Neural cell (in vitro differentiated cells): Measurements from ENCODE around the gene ZFPM1. TPM values are rescaled to one million over a fixed set of nuclear protein-coding genes. Genes with fewer than 3 reads are reported as not detected.

ENCODE experiments used
- H2AFZ ChIP-seq: fragments of 200-600, 300-800 bp; sonication (generic), shearing (Covaris generic); 2 replicates; pipeline ENCODE4 v1.6.0; 2014; ENCODE audit warnings: low read depth, mild to moderate bottlenecking, antibody characterized with exemption, low read length, moderate library complexity
- H3F3A ChIP-seq: fragments of 200-600 bp; shearing (Covaris generic); 2 replicates; pipeline ENCODE4 v1.6.1; 2016; ENCODE audit warnings: mild to moderate bottlenecking, moderate library complexity, mixed read lengths, antibody characterized with exemption, low read length; ENCODE audit not compliant: insufficient read depth, poor library complexity, severe bottlenecking
- H3K27ac ChIP-seq: fragments of 200-600, 300-800 bp; sonication (generic), shearing (Covaris generic); 2 replicates; pipeline ENCODE4 v1.5.1; 2014; ENCODE audit warnings: mild to moderate bottlenecking, low read length, moderate library complexity
- H3K27me3 ChIP-seq: fragments of 300-800, 200-600 bp; sonication (generic), shearing (Covaris generic); 2 replicates; pipeline ENCODE4 v1.6.0; 2014; ENCODE audit warnings: mild to moderate bottlenecking, low read depth, low read length, moderate library complexity; ENCODE audit not compliant: insufficient read depth
- H3K36me3 ChIP-seq: fragments of 300-800, 200-600 bp; sonication (generic), shearing (Covaris generic); 2 replicates; pipeline ENCODE4 v1.5.1; 2014; ENCODE audit warnings: mild to moderate bottlenecking, antibody characterized with exemption, low read length, moderate library complexity; ENCODE audit not compliant: insufficient read depth
- H3K4me2 ChIP-seq: fragments of 300-800, 200-600 bp; sonication (generic), shearing (Covaris generic); 2 replicates; pipeline ENCODE4 v1.6.0; 2014; ENCODE audit warnings: mild to moderate bottlenecking, low read length
- H3K4me3 ChIP-seq: fragments of 300-800, 200-600 bp; sonication (generic), shearing (Covaris generic); 2 replicates; pipeline ENCODE4 v1.5.1; 2014; ENCODE audit warnings: mild to moderate bottlenecking, low read length, moderate library complexity
- H3K79me2 ChIP-seq: fragments of 200-600 bp; shearing (Covaris generic); replicated peaks from 2 replicates; pipeline ENCODE4 v1.6.0; 2014; ENCODE audit warnings: mild to moderate bottlenecking, low read length, moderate library complexity; ENCODE audit not compliant: insufficient read depth
- H3K9ac ChIP-seq: fragments of 300-800, 200-600 bp; sonication (generic), shearing (Covaris generic); 2 replicates; pipeline ENCODE4 v1.6.1; 2016; ENCODE audit warnings: mild to moderate bottlenecking, low read length, mixed read lengths
- H3K9me2 ChIP-seq: fragments of 200-600 bp; shearing (Covaris generic); 2 replicates; pipeline ENCODE4 v1.6.1; 2016; ENCODE audit warnings: mild to moderate bottlenecking, low read length, mixed read lengths; ENCODE audit not compliant: insufficient read depth
- H3K9me3 ChIP-seq: fragments of 200-600, 300-800 bp; sonication (generic), shearing (Covaris generic); 2 replicates; pipeline ENCODE4 v1.6.1; 2016; ENCODE audit warnings: mild to moderate bottlenecking, mixed run types, low read length, moderate library complexity, mixed read lengths
- H4K20me1 ChIP-seq: fragments of 200-600 bp; shearing (Covaris generic); 2 replicates; pipeline ENCODE4 v1.6.1; 2016; ENCODE audit warnings: mild to moderate bottlenecking, mixed run types; ENCODE audit not compliant: insufficient read depth
- EP300 ChIP-seq: fragments of 450-650 bp; conservative IDR thresholded peaks from 2 replicates; pipeline ENCODE4 v1.6.1; 2014; ENCODE audit warnings: antibody characterized with exemption, mild to moderate bottlenecking, moderate library complexity; ENCODE audit not compliant: poor library complexity, severe bottlenecking
- EZH2 ChIP-seq: fragments of 200-600, 300-800 bp; shearing (Covaris generic), sonication (generic); IDR thresholded peaks from 2 replicates; pipeline ENCODE4 v1.6.1; 2014; ENCODE audit warnings: antibody characterized with exemption, low read length, borderline replicate concordance, mild to moderate bottlenecking; ENCODE audit not compliant: insufficient read depth, poor library complexity, severe bottlenecking
- MXI1 ChIP-seq: fragments of 450-650 bp; conservative IDR thresholded peaks from 2 replicates; pipeline ENCODE4 v1.6.1; 2014; ENCODE audit warnings: antibody characterized with exemption, mild to moderate bottlenecking; ENCODE audit not compliant: poor library complexity, severe bottlenecking
- POLR2AphosphoS5 ChIP-seq: IDR thresholded peaks from 2 replicates; pipeline ENCODE4 v1.6.1; 2012
- RAD21 ChIP-seq: fragments of 450-650 bp; conservative IDR thresholded peaks from 2 replicates; pipeline ENCODE4 v1.6.1; 2014; ENCODE audit warnings: antibody characterized with exemption, mild to moderate bottlenecking, moderate library complexity
- SMC3 ChIP-seq: fragments of 450-650 bp; conservative IDR thresholded peaks from 2 replicates; pipeline ENCODE4 v1.6.1; 2014; ENCODE audit warnings: antibody characterized with exemption, mild to moderate bottlenecking, moderate library complexity; ENCODE audit not compliant: poor library complexity
- TAF1 ChIP-seq: IDR thresholded peaks from 2 replicates; pipeline ENCODE4 v1.6.1; 2012; ENCODE audit warnings: low read depth
- polyA plus RNA-seq: library from polyadenylated mRNA; depleted of rRNA; stranded (reverse); fragments of >200 nt; gene quantifications from 2 replicates; pipeline ENCODE4 v1.2.3, GENCODE V29; 2014
- TF ChIP-seq, protein P1 (sequence below): IDR thresholded peaks from 2 replicates; pipeline ENCODE4 v1.6.1; 2012; ENCODE audit warnings: borderline replicate concordance
- TF ChIP-seq, protein P2 (sequence below): fragments of 450-650 bp; IDR thresholded peaks from 2 replicates; pipeline ENCODE4 v1.5.1; 2014; ENCODE audit warnings: antibody characterized with exemption, mild to moderate bottlenecking, moderate library complexity; ENCODE audit not compliant: poor library complexity, severe bottlenecking

Gene ZFPM1
- polyA plus RNA-seq, 1 donor from 2014 or later = 0.41 TPM

DNA sequence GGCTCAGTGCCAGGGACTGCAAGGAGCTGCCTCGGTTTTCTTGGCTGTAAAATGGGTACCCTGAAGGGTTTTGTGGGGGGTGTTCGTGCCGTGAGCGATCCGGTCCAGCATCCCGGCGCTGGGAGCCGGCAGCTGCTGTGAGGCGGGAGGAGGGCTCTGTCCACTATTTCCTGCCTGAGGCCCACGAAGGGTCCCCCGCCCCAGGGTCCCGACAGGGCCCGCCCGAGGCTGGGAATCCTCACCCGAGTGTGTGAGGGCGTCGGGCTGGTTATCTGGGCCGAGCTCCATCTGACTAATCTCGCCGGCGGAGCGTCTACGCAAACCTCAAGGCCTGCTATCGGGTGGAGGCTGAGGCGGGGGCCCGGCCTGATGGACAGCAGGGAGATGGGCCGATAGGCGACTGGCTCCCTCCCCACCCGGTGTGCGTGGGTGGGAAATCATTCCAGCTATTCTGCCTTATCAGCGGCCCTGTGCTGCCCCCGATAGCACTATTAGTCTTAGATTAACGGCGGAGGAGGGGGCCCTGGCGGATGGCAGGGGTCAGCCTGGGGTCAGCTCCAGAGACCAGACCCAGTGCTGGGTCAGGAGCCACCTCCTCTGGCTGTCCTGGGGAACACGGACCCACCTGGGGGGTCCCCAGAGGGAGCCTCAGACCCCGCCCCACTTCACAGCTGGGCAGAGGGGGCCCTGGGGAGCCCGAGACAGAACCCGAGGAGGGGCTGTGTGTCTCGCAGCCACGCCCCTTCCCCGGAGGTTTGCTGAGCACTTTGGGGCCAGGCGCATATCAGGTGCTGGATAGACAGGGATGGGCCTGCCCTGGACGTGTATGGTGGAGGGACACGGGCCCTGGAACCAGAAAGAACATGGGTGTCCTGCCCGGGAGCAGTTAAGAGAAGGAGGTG is 44.7 kb downstream of the ZFPM1 start:
- Histone ChIP-seq H3K9me3 (no peaks in the 10 kb centered on the region), H2AFZ (no peak overlapping the region), H3K27ac (no peak overlapping the region), H3K36me3 (no peaks in the 10 kb centered on the region), H3K4me2 (no peak overlapping the region), H3K27me3 (no peaks in the 10 kb centered on the region), H3K4me3 (no peak overlapping the region), H3K9me2 (no peaks in the 10 kb centered on the region), H3F3A (no peaks in the 10 kb centered on the region), H3K79me2 (no peaks in the 10 kb centered on the region), H3K9ac (no peak overlapping the region), H4K20me1 (no peaks in the 10 kb centered on the region)
- no peak for TF ChIP-seq POLR2AphosphoS5
- TF ChIP-seq, protein P1, sequence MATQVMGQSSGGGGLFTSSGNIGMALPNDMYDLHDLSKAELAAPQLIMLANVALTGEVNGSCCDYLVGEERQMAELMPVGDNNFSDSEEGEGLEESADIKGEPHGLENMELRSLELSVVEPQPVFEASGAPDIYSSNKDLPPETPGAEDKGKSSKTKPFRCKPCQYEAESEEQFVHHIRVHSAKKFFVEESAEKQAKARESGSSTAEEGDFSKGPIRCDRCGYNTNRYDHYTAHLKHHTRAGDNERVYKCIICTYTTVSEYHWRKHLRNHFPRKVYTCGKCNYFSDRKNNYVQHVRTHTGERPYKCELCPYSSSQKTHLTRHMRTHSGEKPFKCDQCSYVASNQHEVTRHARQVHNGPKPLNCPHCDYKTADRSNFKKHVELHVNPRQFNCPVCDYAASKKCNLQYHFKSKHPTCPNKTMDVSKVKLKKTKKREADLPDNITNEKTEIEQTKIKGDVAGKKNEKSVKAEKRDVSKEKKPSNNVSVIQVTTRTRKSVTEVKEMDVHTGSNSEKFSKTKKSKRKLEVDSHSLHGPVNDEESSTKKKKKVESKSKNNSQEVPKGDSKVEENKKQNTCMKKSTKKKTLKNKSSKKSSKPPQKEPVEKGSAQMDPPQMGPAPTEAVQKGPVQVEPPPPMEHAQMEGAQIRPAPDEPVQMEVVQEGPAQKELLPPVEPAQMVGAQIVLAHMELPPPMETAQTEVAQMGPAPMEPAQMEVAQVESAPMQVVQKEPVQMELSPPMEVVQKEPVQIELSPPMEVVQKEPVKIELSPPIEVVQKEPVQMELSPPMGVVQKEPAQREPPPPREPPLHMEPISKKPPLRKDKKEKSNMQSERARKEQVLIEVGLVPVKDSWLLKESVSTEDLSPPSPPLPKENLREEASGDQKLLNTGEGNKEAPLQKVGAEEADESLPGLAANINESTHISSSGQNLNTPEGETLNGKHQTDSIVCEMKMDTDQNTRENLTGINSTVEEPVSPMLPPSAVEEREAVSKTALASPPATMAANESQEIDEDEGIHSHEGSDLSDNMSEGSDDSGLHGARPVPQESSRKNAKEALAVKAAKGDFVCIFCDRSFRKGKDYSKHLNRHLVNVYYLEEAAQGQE = no peak

- Histone ChIP-seq H3K4me3 (no peak overlapping the region), H3K9me2 (no peaks in the 10 kb centered on the region), H3K4me2 (no peak overlapping the region), H2AFZ (no peak overlapping the region), H3F3A (no peaks in the 10 kb centered on the region), H3K27me3 (no peaks in the 10 kb centered on the region), H3K27ac (no peak overlapping the region), H3K79me2 (no peaks in the 10 kb centered on the region), H4K20me1 (no peaks in the 10 kb centered on the region), H3K9me3 (no peaks in the 10 kb centered on the region), H3K9ac (no peak overlapping the region), H3K36me3 (no peaks in the 10 kb centered on the region)
- TF ChIP-seq MXI1 = no peak
- no peak for TF ChIP-seq TAF1
- no peak for TF ChIP-seq EZH2
- TF ChIP-seq, protein P1 = no peak
- no peak for TF ChIP-seq EP300
- TF ChIP-seq, protein P2, sequence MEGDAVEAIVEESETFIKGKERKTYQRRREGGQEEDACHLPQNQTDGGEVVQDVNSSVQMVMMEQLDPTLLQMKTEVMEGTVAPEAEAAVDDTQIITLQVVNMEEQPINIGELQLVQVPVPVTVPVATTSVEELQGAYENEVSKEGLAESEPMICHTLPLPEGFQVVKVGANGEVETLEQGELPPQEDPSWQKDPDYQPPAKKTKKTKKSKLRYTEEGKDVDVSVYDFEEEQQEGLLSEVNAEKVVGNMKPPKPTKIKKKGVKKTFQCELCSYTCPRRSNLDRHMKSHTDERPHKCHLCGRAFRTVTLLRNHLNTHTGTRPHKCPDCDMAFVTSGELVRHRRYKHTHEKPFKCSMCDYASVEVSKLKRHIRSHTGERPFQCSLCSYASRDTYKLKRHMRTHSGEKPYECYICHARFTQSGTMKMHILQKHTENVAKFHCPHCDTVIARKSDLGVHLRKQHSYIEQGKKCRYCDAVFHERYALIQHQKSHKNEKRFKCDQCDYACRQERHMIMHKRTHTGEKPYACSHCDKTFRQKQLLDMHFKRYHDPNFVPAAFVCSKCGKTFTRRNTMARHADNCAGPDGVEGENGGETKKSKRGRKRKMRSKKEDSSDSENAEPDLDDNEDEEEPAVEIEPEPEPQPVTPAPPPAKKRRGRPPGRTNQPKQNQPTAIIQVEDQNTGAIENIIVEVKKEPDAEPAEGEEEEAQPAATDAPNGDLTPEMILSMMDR = no peak
- TF ChIP-seq POLR2AphosphoS5 = no peak
- TF ChIP-seq RAD21 = no peak
- no peak for TF ChIP-seq SMC3
Observed at GRCh38 chr16:88498576-88499208, 45.6 kb downstream of the ZFPM1 start.
